Ovary (tissue), 3 donors: ENCODE data around the gene CDK8.

Source experiments
- EP300 ChIP-seq: sonication (generic); formaldehyde crosslinking; IDR thresholded peaks from one replicate; pipeline ENCODE4 v1.6.1; 2017; ENCODE audit warnings: antibody characterized with exemption
- POLR2A ChIP-seq: fragments of 450-650 bp; IDR thresholded peaks from one replicate; pipeline ENCODE4 v1.6.1; 2017; ENCODE audit warnings: antibody characterized with exemption, mild to moderate bottlenecking, moderate library complexity
- TF ChIP-seq, protein P1 (sequence below), 3 donors: fragments of 450-650 bp in 2 of 3; fragments of 200-600 bp in 1 of 3; IDR thresholded peaks; one replicate each; pipeline versions ENCODE4 v1.5.1 to v1.8.0; 2016 to 2022; ENCODE audit warnings: antibody characterized with exemption in 3 of 3, mild to moderate bottlenecking in 1 of 3
- donor health status: DM: no; HTN: no; CAD: no.

DNA sequence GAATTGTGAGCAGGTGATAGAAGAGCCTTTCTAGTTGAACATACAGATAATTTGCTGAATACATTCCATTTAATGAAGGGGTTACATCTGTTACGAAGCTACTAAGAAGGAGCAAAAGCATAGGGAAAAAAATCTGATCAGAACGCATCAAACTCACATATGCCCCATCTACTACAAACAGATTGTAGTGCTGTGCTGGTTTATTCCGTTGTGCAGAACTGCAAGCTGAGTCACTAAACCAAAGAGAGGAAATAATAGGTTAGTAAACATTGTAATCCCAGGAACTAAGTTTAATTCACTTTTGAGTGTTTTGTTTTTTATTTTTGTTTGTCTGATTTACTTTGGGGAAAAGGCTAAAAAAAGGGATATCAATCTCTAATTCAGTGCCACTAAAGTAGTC lies 136.3 kb downstream of the CDK8 start:
- TF ChIP-seq, protein P1, sequence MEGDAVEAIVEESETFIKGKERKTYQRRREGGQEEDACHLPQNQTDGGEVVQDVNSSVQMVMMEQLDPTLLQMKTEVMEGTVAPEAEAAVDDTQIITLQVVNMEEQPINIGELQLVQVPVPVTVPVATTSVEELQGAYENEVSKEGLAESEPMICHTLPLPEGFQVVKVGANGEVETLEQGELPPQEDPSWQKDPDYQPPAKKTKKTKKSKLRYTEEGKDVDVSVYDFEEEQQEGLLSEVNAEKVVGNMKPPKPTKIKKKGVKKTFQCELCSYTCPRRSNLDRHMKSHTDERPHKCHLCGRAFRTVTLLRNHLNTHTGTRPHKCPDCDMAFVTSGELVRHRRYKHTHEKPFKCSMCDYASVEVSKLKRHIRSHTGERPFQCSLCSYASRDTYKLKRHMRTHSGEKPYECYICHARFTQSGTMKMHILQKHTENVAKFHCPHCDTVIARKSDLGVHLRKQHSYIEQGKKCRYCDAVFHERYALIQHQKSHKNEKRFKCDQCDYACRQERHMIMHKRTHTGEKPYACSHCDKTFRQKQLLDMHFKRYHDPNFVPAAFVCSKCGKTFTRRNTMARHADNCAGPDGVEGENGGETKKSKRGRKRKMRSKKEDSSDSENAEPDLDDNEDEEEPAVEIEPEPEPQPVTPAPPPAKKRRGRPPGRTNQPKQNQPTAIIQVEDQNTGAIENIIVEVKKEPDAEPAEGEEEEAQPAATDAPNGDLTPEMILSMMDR (IDR thresholded peaks at IDR 0.05): no peak
- no peak for TF ChIP-seq POLR2A
- TF ChIP-seq EP300: no peak
